PC-9 (cell line): ENCODE results near the gene PHC2. TPM values are rescaled to one million over a fixed set of nuclear protein-coding genes. Genes with fewer than 3 reads are reported as not detected.

Experiments
- BruUV-seq: library from RNA; stranded (reverse); fragments of 400-500 nt; replicated peaks from 2 replicates; lab custom pipeline; 2021; lab: Mats Ljungman, UMichigan
- CTCF ChIA-PET: fragments of 300-600 bp; sonication (Branson Sonifier 250); formaldehyde crosslinking; loops from one replicate; lab custom pipeline; 2022; ENCODE audit warnings: antibody characterized with exemption; lab: Charles Lee
- POLR2A ChIA-PET: fragments of 300-600 bp; sonication (Branson Sonifier 250); formaldehyde crosslinking; loops from one replicate; lab custom pipeline; 2022; ENCODE audit warnings: antibody characterized with exemption; ENCODE audit not compliant: unreplicated experiment; lab: Charles Lee
- DNase-seq, 2 experiments: peaks; one replicate each; pipeline versions ENCODE4 v3.0.0 to v3.0.0-alpha.2; 2015 to 2022; ENCODE audit warnings: mixed read lengths in 1 of 2
- H2AFZ ChIP-seq: fragments of 200-600 bp; sonication (generic); 2 replicates; pipeline ENCODE4 v1.8.1; 2017; ENCODE audit warnings: antibody characterized with exemption
- H3F3A ChIP-seq: fragments of 200-600 bp; sonication (generic); 2 replicates; pipeline ENCODE4 v1.8.1; 2017; ENCODE audit warnings: antibody characterized with exemption, mild to moderate bottlenecking, low read depth; ENCODE audit not compliant: insufficient read depth
- H3K27ac ChIP-seq: fragments of 200-600 bp; sonication (generic); 2 replicates; pipeline ENCODE4 v1.6.1; 2016; ENCODE audit warnings: mixed run types
- H3K27me3 ChIP-seq: fragments of 200-600 bp; sonication (generic); 2 replicates; pipeline ENCODE4 v1.6.1; 2016; ENCODE audit warnings: low read depth, mixed run types; ENCODE audit not compliant: insufficient read depth
- H3K36me3 ChIP-seq: fragments of 200-600 bp; sonication (generic); 2 replicates; pipeline ENCODE4 v1.6.1; 2016; ENCODE audit warnings: low read depth, mixed run types
- H3K4me1 ChIP-seq: fragments of 200-600 bp; sonication (generic); replicated peaks from 2 replicates; pipeline ENCODE4 v1.6.1; 2016; ENCODE audit warnings: mixed run types; ENCODE audit not compliant: insufficient read depth
- H3K4me2 ChIP-seq: fragments of 200-600 bp; sonication (generic); 2 replicates; pipeline ENCODE4 v1.6.1; 2017; ENCODE audit warnings: mixed run types
- H3K4me3 ChIP-seq: fragments of 200-600 bp; sonication (generic); 2 replicates; pipeline ENCODE4 v1.6.1; 2016; ENCODE audit warnings: mixed run types
- H3K79me2 ChIP-seq: fragments of 200-600 bp; sonication (generic); 2 replicates; pipeline ENCODE4 v1.6.1; 2017; ENCODE audit warnings: low read depth, mixed run types
- H3K9me2 ChIP-seq: fragments of 200-600 bp; sonication (generic); 2 replicates; pipeline ENCODE4 v1.8.1; 2017; ENCODE audit warnings: mild to moderate bottlenecking; ENCODE audit not compliant: insufficient read depth
- H3K9me3 ChIP-seq: fragments of 200-600 bp; sonication (generic); 2 replicates; pipeline ENCODE4 v1.8.1; 2016; ENCODE audit warnings: low read depth; ENCODE audit not compliant: insufficient read depth
- H4K20me1 ChIP-seq: fragments of 200-600 bp; sonication (generic); 2 replicates; pipeline ENCODE4 v1.8.1; 2017; ENCODE audit not compliant: insufficient read depth
- CTCF ChIP-seq: fragments of 200-600 bp; sonication (generic); conservative IDR thresholded peaks from 2 replicates; pipeline ENCODE4 v1.6.1; 2017; ENCODE audit warnings: mixed run types, antibody characterized with exemption, mild to moderate bottlenecking, moderate library complexity
- EZH2 ChIP-seq: fragments of 200-600 bp; sonication (generic); IDR thresholded peaks from 2 replicates; pipeline ENCODE4 v1.8.0; 2017; ENCODE audit warnings: antibody characterized with exemption, low read depth
- intact Hi-C: fragments of 100-400 bp; cut with micrococcal nuclease; formaldehyde crosslinking; loops from one replicate; pipeline ENCODE4 v1.10.0; 2022; ENCODE audit not compliant: unreplicated experiment
- total RNA-seq: library from RNA; stranded (reverse); gene quantifications from 2 replicates; pipeline ENCODE4 v1.2.3, GENCODE V29; 2021

The PHC2 gene
- total RNA-seq, 1 experiment from 2014 or later: 48.1 TPM

GRCh38 chr1:33314416-33314815 is 116.5 kb downstream of the PHC2 start:
- Histone ChIP-seq H3K79me2 (no peaks in the 10 kb centered on the region), H3K27me3 (no peaks in the 10 kb centered on the region), H4K20me1 (no peaks in the 10 kb centered on the region; the same call in 1 of the 2 replicates), H3F3A (0 out of 2 replicates have a peak, but pooled peaks cover 7% of the 10 kb centered on the region), H3K4me1 (no peaks in the 10 kb centered on the region), H3K9me2 (no peaks in the 10 kb centered on the region), H3K27ac (no peak overlapping the region), H3K4me2 (no peak overlapping the region), H3K9me3 (no peaks in the 10 kb centered on the region), H2AFZ (no peak overlapping the region), H3K4me3 (no peak overlapping the region), H3K36me3 (no peaks in the 10 kb centered on the region)
- TF ChIP-seq CTCF (no peak), EZH2 (no peak)
- ChIA-PET CTCF (interaction anchor here (0.7 kb wide), 1 partner anchor 130 kb away, joined by 4 read pairs; no protein-coding TSS in a partner anchor), POLR2A (interaction anchor here (0.7 kb wide), 1 partner anchor 8 kb away, joined by 33 read pairs; no protein-coding TSS in a partner anchor)
- BruUV-seq: no TSS peak
- DNase-seq: no peak
- intact Hi-C loops: no loop called here

GRCh38 chr1:33312413-33312749 is 118.5 kb downstream of the PHC2 start:
- intact Hi-C loops: no loop called here
- Histone ChIP-seq H4K20me1 (no peaks in the 10 kb centered on the region), H2AFZ (no peak overlapping the region), H3K4me1 (no peaks in the 10 kb centered on the region), H3F3A (no peaks in the 10 kb centered on the region), H3K27me3 (no peaks in the 10 kb centered on the region), H3K27ac (no peak overlapping the region), H3K4me3 (no peak overlapping the region), H3K36me3 (no peaks in the 10 kb centered on the region), H3K9me3 (no peaks in the 10 kb centered on the region), H3K9me2 (no peaks in the 10 kb centered on the region), H3K79me2 (no peaks in the 10 kb centered on the region), H3K4me2 (no peak overlapping the region)
- POLR2A ChIA-PET: no interaction called here
- CTCF ChIA-PET: no interaction called here
- TF ChIP-seq EZH2 (no peak), CTCF (no peak)
- BruUV-seq: no TSS peak
- no peak for DNase-seq

GRCh38 chr1:33311706-33312412 is 119.0 kb downstream of the PHC2 start:
- Histone ChIP-seq H4K20me1 (no peaks in the 10 kb centered on the region), H3K36me3 (no peaks in the 10 kb centered on the region), H3K4me1 (no peaks in the 10 kb centered on the region), H3K9me3 (no peaks in the 10 kb centered on the region), H3K27me3 (no peaks in the 10 kb centered on the region), H3K4me2 (no peak overlapping the region), H3F3A (no peaks in the 10 kb centered on the region), H3K27ac (no peak overlapping the region), H2AFZ (no peak overlapping the region), H3K9me2 (no peaks in the 10 kb centered on the region), H3K4me3 (no peak overlapping the region), H3K79me2 (no peaks in the 10 kb centered on the region)
- ChIA-PET CTCF (no interaction called here), POLR2A (no interaction called here)
- no TSS peak for BruUV-seq
- intact Hi-C loops: no loop called here
- TF ChIP-seq CTCF (no peak), EZH2 (no peak)
- no peak for DNase-seq
